K562 (cell line): Measurements from ENCODE around the gene TP73. TPM values are rescaled to one million over a fixed set of nuclear protein-coding genes. Genes with fewer than 3 reads are reported as not detected.
A peak's percentile ranks its signal among the peaks of the same experiment; 100 is the strongest.

Experiments used
- ATAC-seq: fragments of 200-7000 bp; cut with Tn5 transposase; 3 replicates; pipeline ENCODE4 v1.9.1; 2020; ENCODE audit warnings: moderate library complexity
- BruUV-seq: library from RNA; stranded (reverse); fragments of 400-500 nt; replicated peaks from 2 replicates; lab custom pipeline; 2021; lab: Mats Ljungman, UMichigan
- CTCF ChIA-PET: fragments of 300-600 bp; formaldehyde crosslinking; extraction: SDS; loops from one replicate; lab custom pipeline; 2021; ENCODE audit warnings: low intra/inter-chr PET ratio; lab: Yijun Ruan, JAX
- POLR2A ChIA-PET: fragments of 300-600, 350-650 bp; sonication (Branson Sonifier 250); formaldehyde crosslinking; extraction: SDS; loops from one replicate; lab custom pipeline; 2021; ENCODE audit warnings: antibody characterized with exemption, inconsistent platforms; lab: Yijun Ruan, JAX
- DNase-seq, 4 experiments: peaks; one replicate each; pipeline versions ENCODE4 v3.0.0 to v3.0.0-alpha.2; 2011 to 2018; ENCODE audit warnings: low spot score in 3 of 4, mixed read lengths in 3 of 4; ENCODE audit errors: extremely low read depth in 1 of 4
- FAIRE-seq: peaks from 2 replicates; lab custom pipeline; 2011; peaks lifted over from hg19 to GRCh38; lab: Jason Lieb, UNC
- H2AFZ ChIP-seq: 2 replicates; pipeline ENCODE4 v1.6.0; 2011; ENCODE audit warnings: low read depth, low read length, control low read depth, inconsistent platforms
- H3K27ac ChIP-seq: fragments of 200-600 bp; 3 replicates; pipeline ENCODE4 v1.8.0; 2011; ENCODE audit warnings: low read depth, mild to moderate bottlenecking, control low read depth, inconsistent platforms, low read length, moderate library complexity, mixed read lengths; ENCODE audit errors: extremely low read depth
- H3K27me3 ChIP-seq, 2 experiments: fragments of 300-600 bp in 1 of 2; 2 replicates in 1 of 2; 3 replicates in 1 of 2; pipeline versions ENCODE4 v1.6.0 to v1.8.0; 2011; ENCODE audit warnings: inconsistent platforms in 2 of 2, low read length in 2 of 2, mild to moderate bottlenecking in 1 of 2, mixed read lengths in 1 of 2, moderate library complexity in 1 of 2; ENCODE audit not compliant: control insufficient read depth in 2 of 2, insufficient read depth in 2 of 2
- H3K36me3 ChIP-seq: fragments of 300-600 bp; 3 replicates; pipeline ENCODE4 v1.8.0; 2011; ENCODE audit warnings: mild to moderate bottlenecking, low read length, inconsistent platforms; ENCODE audit not compliant: control insufficient read depth, insufficient read depth
- H3K4me1 ChIP-seq, 2 experiments: fragments of 200-600 bp in 1 of 2; replicated peaks in 1 of 2; 2 replicates in 1 of 2; 3 replicates in 1 of 2; pipeline versions ENCODE4 v1.5.1 to v1.8.0; 2011; ENCODE audit warnings: inconsistent platforms in 2 of 2, low read length in 2 of 2, mild to moderate bottlenecking in 1 of 2, mixed read lengths in 1 of 2, moderate library complexity in 1 of 2; ENCODE audit not compliant: control insufficient read depth in 2 of 2, insufficient read depth in 2 of 2
- H3K4me2 ChIP-seq: 2 replicates; pipeline ENCODE4 v1.6.1; 2011; ENCODE audit warnings: low read length, control low read depth, inconsistent platforms, mixed read lengths; ENCODE audit not compliant: insufficient read depth
- H3K4me3 ChIP-seq: fragments of 200-600 bp; sonication (generic), shearing (Covaris generic); 2 replicates; pipeline ENCODE4 v1.5.1; 2016; ENCODE audit warnings: control low read depth, inconsistent platforms
- H3K79me2 ChIP-seq: fragments of 200-600 bp; 3 replicates; pipeline ENCODE4 v1.8.0; 2011; ENCODE audit warnings: low read length, inconsistent platforms; ENCODE audit not compliant: control insufficient read depth, insufficient read depth
- H3K9ac ChIP-seq, 2 experiments: 2 replicates each; pipeline versions ENCODE4 v1.6.0 to v1.6.1; 2011; ENCODE audit warnings: low read depth in 2 of 2, low read length in 2 of 2, control low read depth in 1 of 2, inconsistent platforms in 1 of 2, mild to moderate bottlenecking in 1 of 2, mixed read lengths in 1 of 2; ENCODE audit not compliant: insufficient read depth in 1 of 2
- H3K9me1 ChIP-seq: one replicate; pipeline ENCODE4 v1.6.0; 2011; ENCODE audit warnings: inconsistent platforms, mild to moderate bottlenecking, low read length, moderate library complexity; ENCODE audit not compliant: control insufficient read depth, insufficient read depth
- H3K9me3 ChIP-seq: replicated peaks from 2 replicates; pipeline ENCODE4 v1.5.1; 2011; ENCODE audit warnings: low read depth, low read length, inconsistent platforms; ENCODE audit not compliant: control insufficient read depth, insufficient read depth
- H4K20me1 ChIP-seq: replicated peaks from 2 replicates; pipeline ENCODE4 v1.6.1; 2011; ENCODE audit warnings: low read length, inconsistent platforms, mixed read lengths; ENCODE audit not compliant: control insufficient read depth, insufficient read depth
- ETV6 ChIP-seq, 3 experiments: fragments of 150-350 bp in 1 of 3; sonication (generic) in 1 of 3; formaldehyde crosslinking in 1 of 3; IDR thresholded peaks; 2 replicates each; pipeline versions ENCODE4 v1.6.1 to v1.8.0; 2014 to 2022; ENCODE audit warnings: borderline replicate concordance in 2 of 3, low read depth in 2 of 3, antibody characterized with exemption in 1 of 3, low read length in 1 of 3, mild to moderate bottlenecking in 1 of 3, missing genetic modification reagents in 1 of 3
- FOXA1 ChIP-seq: fragments of 450-650 bp; IDR thresholded peaks from 2 replicates; pipeline ENCODE4 v1.6.1; 2016; ENCODE audit warnings: mild to moderate bottlenecking, borderline replicate concordance
- HDAC6 ChIP-seq: IDR thresholded peaks from 2 replicates; pipeline ENCODE4 v1.6.1; 2012; ENCODE audit warnings: low read depth, mild to moderate bottlenecking, control low read depth, inconsistent platforms, low read length, moderate library complexity
- LCOR ChIP-seq: sonication (generic); formaldehyde crosslinking; IDR thresholded peaks from 2 replicates; pipeline ENCODE4 v1.8.0; 2022; ENCODE audit warnings: mild to moderate bottlenecking, missing genetic modification reagents
- MAX ChIP-seq: sonication (generic); formaldehyde crosslinking; IDR thresholded peaks from 2 replicates; pipeline ENCODE4 v1.9.0; 2022; ENCODE audit warnings: mild to moderate bottlenecking, missing genetic modification reagents
- MLLT1 ChIP-seq, 2 experiments: fragments of 450-650 bp; IDR thresholded peaks; 2 replicates each; pipeline ENCODE4 v1.6.1; 2016
- POLR2G ChIP-seq: fragments of 200-400 bp; formaldehyde crosslinking; IDR thresholded peaks from 2 replicates; pipeline ENCODE4 v1.6.1; 2017; ENCODE audit warnings: low read depth, mild to moderate bottlenecking, antibody characterized with exemption, low read length, moderate library complexity
- SNRNP70 ChIP-seq: fragments of 200-400 bp; formaldehyde crosslinking; optimal IDR thresholded peaks from 2 replicates; pipeline ENCODE3; 2017; ENCODE audit warnings: low read depth, low read length
- ZBTB8A ChIP-seq: fragments of 450-650 bp; IDR thresholded peaks from 2 replicates; pipeline ENCODE4 v1.6.1; 2018; ENCODE audit warnings: mild to moderate bottlenecking, moderate library complexity; ENCODE audit not compliant: partially characterized antibody
- ZNF583 ChIP-seq: fragments of 250-450 bp; sonication (Bioruptor Pico); IDR thresholded peaks from 2 replicates; pipeline ENCODE4 v1.4.0; 2020
- WGBS: fragments of 100-300 bp; shearing (Covaris generic); methylation state at CpG from one replicate; pipeline ENCODE4 v1.1.6; 2016; ENCODE audit warnings: low coverage, mixed read lengths; ENCODE audit not compliant: insufficient coverage; ENCODE audit errors: missing lambda C conversion rate; 5-methylcytosine and 5-hydroxymethylcytosine counted together
- in situ Hi-C: fragments of 300-500 bp; cut with MboI; formaldehyde crosslinking; loops from 4 replicates; pipeline ENCODE4 v1.15.0; 2018; ENCODE audit warnings: inconsistent platforms, mixed read lengths
- intact Hi-C: fragments of 100-400 bp; cut with micrococcal nuclease; formaldehyde crosslinking; loops from 2 replicates; pipeline ENCODE4 v1.14.2; 2022
- polyA plus RNA-seq, 8 experiments: library from polyadenylated mRNA; depleted of rRNA in 4 of 8; stranded (reverse) in 5 of 8; unstranded in 3 of 8; fragments of >200 nt; fragmentation: Nextera tagmentation in 2 of 8; fragmentation: Illumina TruSeq in 1 of 8; extraction: Ambion mirVana in 2 of 8; extraction: Trizol in 1 of 8; gene quantifications; 2 replicates each; pipeline versions ENCODE4 v1.2.1 to v1.2.3, GENCODE V29; 2011 to 2014; ENCODE audit warnings: inconsistent platforms in 1 of 8, missing spikeins in 1 of 8
- total RNA-seq, 7 experiments: library from RNA; depleted of rRNA in 6 of 7; stranded (reverse); fragments of >200 nt in 6 of 7; fragmentation: Illumina TruSeq in 2 of 7; extraction: Trizol in 2 of 7; gene quantifications; 2 replicates each; pipeline versions ENCODE4 v1.2.1 to v1.2.3, GENCODE V29; 2011 to 2021; ENCODE audit warnings: low replicate concordance in 1 of 7

Gene TP73
- total and polyA plus RNA-seq, 9 of the 15 experiments (the other 6 are each of a cell fraction or from before 2014, with no cell fraction given), result 0.07 to 1.6 (median 0.40) TPM; not detected in 2

- no peak overlapping the region for H3K9ac ChIP-seq
- H3K9me1 ChIP-seq, result no peaks in the 10 kb centered on the region
- no peak overlapping the region for H2AFZ ChIP-seq
- ChIA-PET CTCF (no interaction called here), POLR2A (interaction anchor here (0.7 kb wide), 1 partner anchor 21 kb away, joined by 3 read pairs; no protein-coding TSS in a partner anchor)
- no peak for FAIRE-seq
- H3K4me1 ChIP-seq, result peaks cover 6 to 21% of the 10 kb centered on the region in 2 experiments; a peak in 4 of 5 replicates
- 0 out of 5 replicates have a peak, but pooled peaks cover 0 to 2% of the 10 kb centered on the region in 2 experiments for H3K27me3 ChIP-seq
- no peaks in the 10 kb centered on the region for H4K20me1 ChIP-seq
- no TSS peak for BruUV-seq
- H3K4me3 ChIP-seq, result no peak overlapping the region
- no peak overlapping the region for H3K27ac ChIP-seq
- WGBS, result 88% methylated on average over 20 of the region's 20 CpGs
- in situ Hi-C loops (no loop called here), intact Hi-C loops (no loop called here)
- ATAC-seq, result no peak
- TF ChIP-seq HDAC6, result no peak
- no peaks in the 10 kb centered on the region for H3K9me3 ChIP-seq
- peaks cover 11% of the 10 kb centered on the region for H3K79me2 ChIP-seq
- no peak overlapping the region for H3K4me2 ChIP-seq
- peaks cover 42% of the 10 kb centered on the region; the same call in 2 of the 3 replicates for H3K36me3 ChIP-seq
- no peak for DNase-seq
Observed at GRCh38 chr1:3646596-3646995, 5.7 kb upstream of the TP73 start.

DNA sequence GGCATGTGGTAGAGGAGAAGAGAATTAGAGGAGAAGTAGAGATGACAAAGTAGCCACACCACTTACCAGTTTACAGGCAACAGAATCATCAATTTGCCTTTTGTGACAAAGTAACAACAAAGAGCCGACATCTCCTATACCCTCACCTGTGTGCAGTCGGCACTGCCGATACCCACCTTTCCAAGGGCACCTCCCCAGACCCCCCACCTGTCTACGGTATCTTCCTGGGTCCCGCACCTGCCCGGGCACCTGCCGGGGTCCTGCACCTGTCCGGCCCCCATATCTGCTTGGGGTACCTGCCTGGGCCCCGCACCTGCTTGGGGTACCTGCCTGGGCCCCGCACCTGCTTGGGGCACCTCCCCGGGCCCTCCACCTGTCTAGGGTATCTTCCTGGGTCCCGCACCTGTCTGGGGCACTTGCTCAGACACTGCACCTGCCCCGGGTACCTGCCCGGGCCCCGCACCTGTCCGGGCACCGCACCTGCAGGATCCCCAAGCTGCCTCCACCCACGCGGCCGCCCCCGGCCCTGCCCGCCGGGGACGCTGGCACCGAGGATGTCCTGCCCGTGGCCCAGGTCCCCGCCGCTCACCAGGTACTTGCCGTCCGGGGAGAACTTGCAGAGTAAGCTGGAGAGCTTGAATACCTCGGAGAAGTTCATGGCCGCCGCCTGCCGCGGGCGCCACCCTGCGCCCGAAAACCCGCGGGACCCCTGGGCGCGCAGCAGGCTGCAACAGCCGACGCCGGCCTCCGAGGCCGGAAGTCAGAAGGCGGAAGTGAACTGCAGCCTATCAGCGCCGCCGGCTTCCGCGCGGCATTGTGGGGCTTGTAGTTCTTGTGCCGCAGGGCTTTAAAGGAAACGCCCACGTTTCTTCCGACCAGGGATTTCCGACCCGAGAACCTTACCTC is 2.7 kb upstream of the TP73 start, which contains the start of gene WRAP73:
TSS of gene WRAP73 (minus strand) at position 762 of the 906 bp plus-strand sequence. CDS start at position 658, 104 bp downstream.
- in situ Hi-C loops, result no loop called here
- TF ChIP-seq ZBTB8A (no peak), POLR2G (peak; percentile 96), SNRNP70 (no peak), MLLT1 (IDR thresholded peaks at IDR 0.05) (no peak), ETV6 (IDR thresholded peaks at IDR 0.05; ENCODE audit: borderline replicate concordance in 1 of 2, low read depth in 2 of 2, low read length in 1 of 2) (no peak), ETV6 (CRISPR knock-in tag; IDR thresholded peaks at IDR 0.05; ENCODE audit: borderline replicate concordance) (no peak), FOXA1 (no peak), LCOR (CRISPR knock-in tag) (no peak), ZNF583 (CRISPR knock-in tag) (no peak), MAX (CRISPR knock-in tag) (peak; percentile 70)

More for the DNA sequence above, 2.7 kb upstream of the TP73 start, which contains the start of gene WRAP73:
- Histone ChIP-seq H3K9me1 (no peaks in the 10 kb centered on the region), H3K9ac (peak within 1 kb of the TSS; percentile 66 to 94), H3K27me3 (peaks cover 19 to 25% of the 10 kb centered on the region in 2 experiments; a peak in 4 of 5 replicates), H3K36me3 (peaks cover 32% of the 10 kb centered on the region; the same call in 2 of the 3 replicates), H3K4me1 (peaks cover 11 to 38% of the 10 kb centered on the region in 2 experiments), H3K27ac (peak within 1 kb of the TSS; percentile 29; the same call in 2 of the 3 replicates), H3K4me2 (peak within 1 kb of the TSS; percentile 84), H3K79me2 (peaks cover 11% of the 10 kb centered on the region), H2AFZ (peak within 1 kb of the TSS; percentile 86), H3K9me3 (no peaks in the 10 kb centered on the region), H4K20me1 (no peaks in the 10 kb centered on the region), H3K4me3 (peak within 1 kb of the TSS; percentile 70)
- FAIRE-seq (peak; percentile 97), ATAC-seq (peak; percentile 96), DNase-seq (peak; percentile 93 to 98 (median 94))
- ChIA-PET CTCF (interaction anchor here (1.2 kb wide), 1 partner anchor 24 kb away, joined by 3 read pairs; no protein-coding TSS in a partner anchor), POLR2A (interaction anchor here (0.6 to 0.8 kb wide), 3 partner anchors 23 to 140 kb away, joined by 3 read pairs; no protein-coding TSS in a partner anchor)
- no TSS peak for BruUV-seq
- intact Hi-C loops, result loop anchor here (1.0 kb wide), 1 partner anchor 251 kb away; the partner anchor contains the start of gene C1orf174
- WGBS, result 1% methylated on average over 56 of the region's 60 CpGs
